ENCODE measurements around the gene PLEKHM2.
"Not testable (repeated sequence)": the region's sequence is repeated elsewhere in the genome, so short reads cannot be mapped to it uniquely, and the experiment has no call there.

Gene PLEKHM2

GRCh38 chr1:15676688-15677661, 7.1 kb upstream of the PLEKHM2 start:
- no peak for DNase-seq

GRCh38 chr1:15678578-15678977, 5.5 kb upstream of the PLEKHM2 start:
- peak; percentile 94 for DNase-seq

GRCh38 chr1:15680131-15680530, 4.0 kb upstream of the PLEKHM2 start:
- DNase-seq: peak; percentile 93

- DNase-seq: peak; percentile 94
These were observed 3.4 kb upstream of the PLEKHM2 start for GRCh38 chr1:15680561-15681348.

GRCh38 chr1:15681349-15682292, 2.5 kb upstream of the PLEKHM2 start:
- DNase-seq: no peak

GRCh38 chr1:15682936-15683341, 1.2 kb upstream of the PLEKHM2 start:
- no peak for DNase-seq

GRCh38 chr1:15683345-15684039, 628 bp upstream of the PLEKHM2 start:
- DNase-seq: no peak

GRCh38 chr1:15684468-15685291, 560 bp downstream of the PLEKHM2 start:
- peak; percentile 35 for DNase-seq

- no peak for DNase-seq
These were observed 1.7 kb downstream of the PLEKHM2 start for GRCh38 chr1:15685820-15686219.

GRCh38 chr1:15687446-15687845, 3.3 kb downstream of the PLEKHM2 start:
- no peak for DNase-seq

- no peak for DNase-seq
These were observed 6.2 kb downstream of the PLEKHM2 start for GRCh38 chr1:15690317-15690716.

GRCh38 chr1:15691434-15692032, 7.4 kb downstream of the PLEKHM2 start:
- no peak for DNase-seq

GRCh38 chr1:15692121-15692682, 8.1 kb downstream of the PLEKHM2 start:
- DNase-seq: no peak

- no peak for DNase-seq
These were observed 9.3 kb downstream of the PLEKHM2 start for GRCh38 chr1:15693371-15693770.

- no peak for DNase-seq
These were observed 12.9 kb downstream of the PLEKHM2 start for GRCh38 chr1:15696956-15697521.

- no peak for DNase-seq
These were observed 14.1 kb downstream of the PLEKHM2 start for GRCh38 chr1:15698201-15698600.

GRCh38 chr1:15699321-15699720, 15.2 kb downstream of the PLEKHM2 start:
- not testable (repeated sequence) for DNase-seq

- no peak for DNase-seq
These were observed 16.4 kb downstream of the PLEKHM2 start for GRCh38 chr1:15700508-15700907.

- DNase-seq: no peak
These were observed 17.7 kb downstream of the PLEKHM2 start for GRCh38 chr1:15701784-15702183.

Data from EL (cell line).